A673 (cell line): ENCODE results near the gene CILP. TPM values are rescaled to one million over a fixed set of nuclear protein-coding genes. Genes with fewer than 3 reads are reported as not detected.

Experiments used
- BruUV-seq: library from RNA; stranded (reverse); fragments of 400-500 nt; replicated peaks from 2 replicates; lab custom pipeline; 2021; lab: Mats Ljungman, UMichigan
- CTCF ChIA-PET: fragments of 300-600 bp; sonication (Branson Sonifier 250); formaldehyde crosslinking; loops from one replicate; lab custom pipeline; 2022; ENCODE audit warnings: antibody characterized with exemption; lab: Charles Lee
- POLR2A ChIA-PET: fragments of 300-600 bp; sonication (Branson Sonifier 250); formaldehyde crosslinking; loops from one replicate; lab custom pipeline; 2022; ENCODE audit warnings: antibody characterized with exemption; ENCODE audit not compliant: low non-redundant PET; lab: Charles Lee
- DNase-seq: peaks from one replicate; pipeline ENCODE4 v3.0.0-alpha.2; 2015; ENCODE audit warnings: low spot score
- H3K27ac ChIP-seq: fragments of 200-600 bp; sonication (generic); 2 replicates; pipeline ENCODE4 v1.5.1; 2016; ENCODE audit warnings: mixed run types, low read depth, mild to moderate bottlenecking, mixed read lengths, antibody characterized with exemption, low read length; ENCODE audit not compliant: poor library complexity, severe bottlenecking
- H3K27me3 ChIP-seq: fragments of 200-600 bp; sonication (generic); replicated peaks from 2 replicates; pipeline ENCODE4 v1.6.1; 2017; ENCODE audit warnings: mixed run types, low read depth, mild to moderate bottlenecking, mixed read lengths, antibody characterized with exemption, low read length; ENCODE audit not compliant: insufficient read depth, poor library complexity
- H3K36me3 ChIP-seq: fragments of 200-600 bp; sonication (generic); 2 replicates; pipeline ENCODE4 v1.6.1; 2016; ENCODE audit warnings: mixed run types, mild to moderate bottlenecking, mixed read lengths, antibody characterized with exemption, low read length; ENCODE audit not compliant: insufficient read depth, poor library complexity, severe bottlenecking
- H3K4me1 ChIP-seq: fragments of 200-600 bp; sonication (generic); 2 replicates; pipeline ENCODE4 v1.6.1; 2017; ENCODE audit warnings: mixed run types, mild to moderate bottlenecking, mixed read lengths, antibody characterized with exemption, low read length; ENCODE audit not compliant: insufficient read depth, poor library complexity, severe bottlenecking
- H3K4me3 ChIP-seq: fragments of 200-600 bp; sonication (generic); 2 replicates; pipeline ENCODE4 v1.5.1; 2016; ENCODE audit warnings: low read depth, mixed run types, mild to moderate bottlenecking, mixed read lengths, low read length; ENCODE audit not compliant: poor library complexity, severe bottlenecking
- H3K9me3 ChIP-seq: fragments of 200-600 bp; sonication (generic); 2 replicates; pipeline ENCODE4 v1.6.1; 2016; ENCODE audit warnings: mixed run types, low read depth, mild to moderate bottlenecking, mixed read lengths, antibody characterized with exemption, low read length; ENCODE audit not compliant: poor library complexity, severe bottlenecking
- EZH2 ChIP-seq: fragments of 200-600 bp; sonication (generic); IDR thresholded peaks from 2 replicates; pipeline ENCODE4 v1.6.1; 2017; ENCODE audit warnings: borderline replicate concordance, low read depth, mild to moderate bottlenecking, mixed read lengths, antibody characterized with exemption, low read length; ENCODE audit not compliant: poor library complexity, severe bottlenecking
- intact Hi-C: fragments of 100-400 bp; cut with micrococcal nuclease; formaldehyde crosslinking; loops from one replicate; pipeline ENCODE4 v1.10.0; 2022; ENCODE audit not compliant: unreplicated experiment
- total RNA-seq: library from RNA; stranded (reverse); gene quantifications from 2 replicates; pipeline ENCODE4 v1.2.3, GENCODE V29; 2021
- TF ChIP-seq, protein P1 (sequence below): fragments of 300-800, 200-600 bp; sonication (generic); conservative IDR thresholded peaks from 2 replicates; pipeline ENCODE4 v1.5.1; 2017; ENCODE audit warnings: low read depth, mild to moderate bottlenecking, antibody characterized with exemption, low read length, moderate library complexity, mixed read lengths

CILP gene
- total RNA-seq, 1 experiment from 2014 or later: 0.04 TPM

- no peak for TF ChIP-seq EZH2
- TF ChIP-seq, protein P1, sequence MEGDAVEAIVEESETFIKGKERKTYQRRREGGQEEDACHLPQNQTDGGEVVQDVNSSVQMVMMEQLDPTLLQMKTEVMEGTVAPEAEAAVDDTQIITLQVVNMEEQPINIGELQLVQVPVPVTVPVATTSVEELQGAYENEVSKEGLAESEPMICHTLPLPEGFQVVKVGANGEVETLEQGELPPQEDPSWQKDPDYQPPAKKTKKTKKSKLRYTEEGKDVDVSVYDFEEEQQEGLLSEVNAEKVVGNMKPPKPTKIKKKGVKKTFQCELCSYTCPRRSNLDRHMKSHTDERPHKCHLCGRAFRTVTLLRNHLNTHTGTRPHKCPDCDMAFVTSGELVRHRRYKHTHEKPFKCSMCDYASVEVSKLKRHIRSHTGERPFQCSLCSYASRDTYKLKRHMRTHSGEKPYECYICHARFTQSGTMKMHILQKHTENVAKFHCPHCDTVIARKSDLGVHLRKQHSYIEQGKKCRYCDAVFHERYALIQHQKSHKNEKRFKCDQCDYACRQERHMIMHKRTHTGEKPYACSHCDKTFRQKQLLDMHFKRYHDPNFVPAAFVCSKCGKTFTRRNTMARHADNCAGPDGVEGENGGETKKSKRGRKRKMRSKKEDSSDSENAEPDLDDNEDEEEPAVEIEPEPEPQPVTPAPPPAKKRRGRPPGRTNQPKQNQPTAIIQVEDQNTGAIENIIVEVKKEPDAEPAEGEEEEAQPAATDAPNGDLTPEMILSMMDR: no peak
- no peaks in the 10 kb centered on the region for H3K27me3 ChIP-seq
- intact Hi-C loops: no loop called here
- ChIA-PET CTCF (no interaction called here), POLR2A (no interaction called here)
- no peaks in the 10 kb centered on the region for H3K4me1 ChIP-seq
- DNase-seq: no peak
- H3K27ac ChIP-seq: no peak overlapping the region
- no peaks in the 10 kb centered on the region for H3K36me3 ChIP-seq
- no peak overlapping the region for H3K4me3 ChIP-seq
- no peaks in the 10 kb centered on the region for H3K9me3 ChIP-seq
- BruUV-seq: no TSS peak
These were observed 11.6 kb upstream of the CILP start for GRCh38 chr15:65222891-65223290.

GRCh38 chr15:65221697-65222096 is 10.4 kb upstream of the CILP start:
- DNase-seq: no peak
- TF ChIP-seq, protein P1: no peak
- TF ChIP-seq EZH2: no peak
- Histone ChIP-seq H3K9me3 (no peaks in the 10 kb centered on the region), H3K27ac (no peak overlapping the region), H3K4me3 (no peak overlapping the region), H3K4me1 (no peaks in the 10 kb centered on the region), H3K36me3 (no peaks in the 10 kb centered on the region), H3K27me3 (no peaks in the 10 kb centered on the region)
- BruUV-seq: no TSS peak
- intact Hi-C loops: no loop called here
- ChIA-PET POLR2A (no interaction called here), CTCF (interaction anchor here (0.6 kb wide), 1 partner anchor 948 kb away, joined by 4 read pairs; no protein-coding TSS in a partner anchor)

- CTCF ChIA-PET: no interaction called here
- BruUV-seq: no TSS peak
- Histone ChIP-seq H3K4me1 (no peaks in the 10 kb centered on the region), H3K9me3 (no peaks in the 10 kb centered on the region), H3K27ac (no peak overlapping the region), H3K4me3 (no peak overlapping the region), H3K27me3 (no peaks in the 10 kb centered on the region), H3K36me3 (no peaks in the 10 kb centered on the region)
- POLR2A ChIA-PET: no interaction called here
- DNase-seq: no peak
- TF ChIP-seq EZH2: no peak
- TF ChIP-seq, protein P1: no peak
- intact Hi-C loops: no loop called here
These were observed 7.9 kb upstream of the CILP start for GRCh38 chr15:65219137-65219536.
